ENCODE measurements around the gene NHSL2.

DNA sequence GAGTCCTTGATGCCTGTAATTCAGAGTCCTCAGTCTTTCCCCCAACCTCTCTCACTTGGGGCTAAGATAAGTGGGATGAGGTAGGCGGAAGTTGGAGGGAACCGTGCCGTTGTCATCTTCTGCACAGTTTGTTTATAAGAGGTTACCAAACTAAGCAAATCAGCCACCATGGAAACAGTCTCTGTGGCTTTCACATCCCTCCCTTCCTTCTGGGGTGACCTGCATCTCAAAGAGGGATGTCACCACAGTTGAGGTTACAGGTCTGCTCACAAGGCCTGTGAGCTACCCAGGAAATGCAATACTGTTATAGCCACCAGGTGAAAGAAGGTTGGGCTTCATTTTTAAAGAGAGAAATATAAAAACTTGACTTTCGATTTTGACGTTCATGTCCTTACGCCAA, 194.8 kb downstream of the NHSL2 start:
- TF ChIP-seq, protein P1, sequence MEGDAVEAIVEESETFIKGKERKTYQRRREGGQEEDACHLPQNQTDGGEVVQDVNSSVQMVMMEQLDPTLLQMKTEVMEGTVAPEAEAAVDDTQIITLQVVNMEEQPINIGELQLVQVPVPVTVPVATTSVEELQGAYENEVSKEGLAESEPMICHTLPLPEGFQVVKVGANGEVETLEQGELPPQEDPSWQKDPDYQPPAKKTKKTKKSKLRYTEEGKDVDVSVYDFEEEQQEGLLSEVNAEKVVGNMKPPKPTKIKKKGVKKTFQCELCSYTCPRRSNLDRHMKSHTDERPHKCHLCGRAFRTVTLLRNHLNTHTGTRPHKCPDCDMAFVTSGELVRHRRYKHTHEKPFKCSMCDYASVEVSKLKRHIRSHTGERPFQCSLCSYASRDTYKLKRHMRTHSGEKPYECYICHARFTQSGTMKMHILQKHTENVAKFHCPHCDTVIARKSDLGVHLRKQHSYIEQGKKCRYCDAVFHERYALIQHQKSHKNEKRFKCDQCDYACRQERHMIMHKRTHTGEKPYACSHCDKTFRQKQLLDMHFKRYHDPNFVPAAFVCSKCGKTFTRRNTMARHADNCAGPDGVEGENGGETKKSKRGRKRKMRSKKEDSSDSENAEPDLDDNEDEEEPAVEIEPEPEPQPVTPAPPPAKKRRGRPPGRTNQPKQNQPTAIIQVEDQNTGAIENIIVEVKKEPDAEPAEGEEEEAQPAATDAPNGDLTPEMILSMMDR (conservative IDR thresholded peaks at IDR 0.05; ENCODE audit: low read length): no peak
- no peak for TF ChIP-seq EZH2phosphoT487 (IDR thresholded peaks at IDR 0.05; ENCODE audit: borderline replicate concordance, low read depth, low read length)
